ENCODE data around the gene GATB.

DNA sequence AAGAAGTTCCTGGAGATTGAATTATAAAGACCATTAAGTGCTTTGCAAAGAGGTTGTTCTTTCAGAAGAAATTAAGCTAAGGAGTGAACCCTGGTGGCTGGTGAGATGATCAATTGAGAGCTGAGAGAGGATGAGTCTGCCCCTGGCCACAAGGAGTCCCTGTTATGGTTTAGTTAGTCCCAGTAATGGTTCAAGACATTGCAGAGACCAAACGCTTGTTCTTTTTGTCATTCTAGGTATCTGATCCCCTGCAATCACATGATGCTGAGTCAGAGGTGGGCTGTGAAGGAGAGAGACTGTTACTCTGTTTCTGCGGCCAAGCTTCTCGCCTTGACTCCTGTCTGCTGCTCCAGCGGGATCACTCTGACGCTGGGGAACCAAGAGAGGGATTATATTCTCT is 114.5 kb downstream of the GATB start:
- TF ChIP-seq POLR2A (IDR thresholded peaks at IDR 0.05), result no peak
- TF ChIP-seq EP300 (IDR thresholded peaks at IDR 0.05), result no peak
- TF ChIP-seq, protein P1, sequence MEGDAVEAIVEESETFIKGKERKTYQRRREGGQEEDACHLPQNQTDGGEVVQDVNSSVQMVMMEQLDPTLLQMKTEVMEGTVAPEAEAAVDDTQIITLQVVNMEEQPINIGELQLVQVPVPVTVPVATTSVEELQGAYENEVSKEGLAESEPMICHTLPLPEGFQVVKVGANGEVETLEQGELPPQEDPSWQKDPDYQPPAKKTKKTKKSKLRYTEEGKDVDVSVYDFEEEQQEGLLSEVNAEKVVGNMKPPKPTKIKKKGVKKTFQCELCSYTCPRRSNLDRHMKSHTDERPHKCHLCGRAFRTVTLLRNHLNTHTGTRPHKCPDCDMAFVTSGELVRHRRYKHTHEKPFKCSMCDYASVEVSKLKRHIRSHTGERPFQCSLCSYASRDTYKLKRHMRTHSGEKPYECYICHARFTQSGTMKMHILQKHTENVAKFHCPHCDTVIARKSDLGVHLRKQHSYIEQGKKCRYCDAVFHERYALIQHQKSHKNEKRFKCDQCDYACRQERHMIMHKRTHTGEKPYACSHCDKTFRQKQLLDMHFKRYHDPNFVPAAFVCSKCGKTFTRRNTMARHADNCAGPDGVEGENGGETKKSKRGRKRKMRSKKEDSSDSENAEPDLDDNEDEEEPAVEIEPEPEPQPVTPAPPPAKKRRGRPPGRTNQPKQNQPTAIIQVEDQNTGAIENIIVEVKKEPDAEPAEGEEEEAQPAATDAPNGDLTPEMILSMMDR (IDR thresholded peaks at IDR 0.05), result no peak

All from tibial nerve (tissue), 4 donors.